A549 (cell line): ENCODE data around the gene IZUMO2. TPM values are rescaled to one million over a fixed set of nuclear protein-coding genes. Genes with fewer than 3 reads are reported as not detected.

Experiments used
- ATAC-seq, 2 experiments: fragments of 200-7000 bp in 1 of 2; fragments of >200 bp in 1 of 2; cut with Nextera tagmentation in 1 of 2; cut with Tn5 transposase in 1 of 2; 3 replicates each; pipeline versions ENCODE4 v1.8.0 to v1.9.1; 2018 to 2020; ENCODE audit warnings: mild to moderate bottlenecking in 1 of 2, moderate library complexity in 1 of 2
- CTCF ChIA-PET: fragments of 300-600 bp; sonication (Branson Sonifier 250); formaldehyde crosslinking; extraction: SDS; loops from one replicate; lab custom pipeline; 2021; ENCODE audit warnings: antibody characterized with exemption, inconsistent platforms; lab: Yijun Ruan, JAX
- POLR2A ChIA-PET: fragments of 350-600 bp; formaldehyde crosslinking; extraction: SDS; loops from one replicate; lab custom pipeline; 2021; ENCODE audit warnings: antibody characterized with exemption, inconsistent platforms; lab: Yijun Ruan, JAX
- DNase-seq, 2 experiments: peaks; one replicate each; pipeline versions ENCODE4 v3.0.0 to v3.0.0-alpha.2; 2011 to 2016; ENCODE audit warnings: low read depth in 1 of 2, low spot score in 1 of 2
- FAIRE-seq: peaks from 2 replicates; lab custom pipeline; 2011; peaks lifted over from hg19 to GRCh38; lab: Jason Lieb, UNC
- H3K27ac ChIP-seq, 2 experiments: fragments of >200 bp; sonication (Bioruptor Twin); formaldehyde crosslinking; 3 replicates each; pipeline ENCODE4 v1.5.1; 2016 to 2017
- H3K4me1 ChIP-seq: fragments of >200 bp; sonication (Bioruptor Twin); formaldehyde crosslinking; 3 replicates; pipeline ENCODE4 v1.6.1; 2016
- H3K4me2 ChIP-seq: fragments of >200 bp; sonication (Bioruptor Twin); formaldehyde crosslinking; 3 replicates; pipeline ENCODE4 v1.6.1; 2016
- H3K4me3 ChIP-seq: fragments of >200 bp; sonication (Bioruptor Twin); formaldehyde crosslinking; 3 replicates; pipeline ENCODE4 v1.5.1; 2016
- H3K9me3 ChIP-seq: fragments of >200 bp; sonication (Bioruptor Twin); formaldehyde crosslinking; 3 replicates; pipeline ENCODE4 v1.6.1; 2016
- E2F6 ChIP-seq: IDR thresholded peaks from 2 replicates; pipeline ENCODE4 v1.6.1; 2012; ENCODE audit warnings: low read depth, borderline replicate concordance
- HDAC2 ChIP-seq: fragments of 200-600 bp; sonication (generic); IDR thresholded peaks from 2 replicates; pipeline ENCODE4 v1.6.1; 2016
- HOXA7 ChIP-seq: fragments of 250-450 bp; sonication (Bioruptor Pico); IDR thresholded peaks from 2 replicates; pipeline ENCODE4 v1.5.0; 2020; ENCODE audit warnings: mild to moderate bottlenecking, moderate library complexity
- POLR2AphosphoS2 ChIP-seq: conservative IDR thresholded peaks from 2 replicates; pipeline ENCODE4 v1.6.1; 2012; ENCODE audit warnings: low read length, improper control_type of control experiment, inconsistent platforms
- whole genome bisulfite sequencing: methylation state at CpG from one replicate; pipeline ENCODE4 v1.1.6; 2017; ENCODE audit errors: missing lambda C conversion rate; 5-methylcytosine and 5-hydroxymethylcytosine counted together
- polyA plus RNA-seq, 4 experiments: library from polyadenylated mRNA; depleted of rRNA in 3 of 4; stranded (reverse); fragments of >200 nt; fragmentation: RNase III in 1 of 4; extraction: RNeasy Plus Mini Kit Qiagen cat#74134 plus additional on column Dnase treatment in 1 of 4; gene quantifications; 2 replicates in 3 of 4; 3 replicates in 1 of 4; pipeline ENCODE4 v1.2.3, GENCODE V29; 2011 to 2017
- TF ChIP-seq, protein P1 (sequence below): fragments of 250-450 bp; sonication (Bioruptor Pico); IDR thresholded peaks from 2 replicates; pipeline ENCODE4 v1.5.0; 2021; ENCODE audit warnings: mild to moderate bottlenecking, moderate library complexity, borderline replicate concordance
- TF ChIP-seq, protein P2 (sequence below): fragments of 250-450 bp; sonication (Bioruptor Pico); IDR thresholded peaks from 2 replicates; pipeline ENCODE4 v1.5.0; 2020; ENCODE audit warnings: low read depth, mild to moderate bottlenecking, moderate library complexity
- TF ChIP-seq, protein P3 (sequence below): fragments of 200-600 bp; sonication (generic); IDR thresholded peaks from 2 replicates; pipeline ENCODE4 v1.6.1; 2016; ENCODE audit warnings: antibody characterized with exemption, mild to moderate bottlenecking, moderate library complexity

IZUMO2 gene
- polyA plus RNA-seq, 2 of the 4 experiments (the other 2 are of a cell fraction): not detected

DNA sequence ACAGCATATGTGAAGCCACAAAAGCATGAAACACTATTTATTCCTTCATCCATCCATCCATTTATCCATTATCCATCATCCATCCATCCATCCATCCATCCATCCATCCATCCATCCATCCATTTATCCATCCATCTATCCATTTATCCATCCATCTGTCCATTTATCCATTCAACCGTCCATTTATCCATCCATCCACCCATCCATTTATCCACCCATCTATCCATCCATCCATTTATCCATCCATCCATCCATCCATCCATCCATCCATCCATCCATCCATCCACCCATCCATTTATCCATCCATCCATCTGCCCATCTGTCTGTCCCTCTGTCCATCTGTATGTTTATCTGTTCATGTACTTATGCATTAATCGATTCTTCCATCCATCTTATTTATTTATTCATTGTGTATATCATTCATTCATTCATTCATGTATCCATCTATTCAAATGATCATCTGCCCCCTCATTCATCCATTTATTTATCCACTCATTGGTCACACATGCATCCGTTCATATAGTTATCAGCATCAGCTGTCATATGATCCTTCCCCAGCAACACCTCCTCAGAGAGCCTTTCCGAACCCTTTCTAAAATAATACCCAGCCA lies 33.3 kb upstream of the IZUMO2 start (continued):
- TF ChIP-seq, protein P1, sequence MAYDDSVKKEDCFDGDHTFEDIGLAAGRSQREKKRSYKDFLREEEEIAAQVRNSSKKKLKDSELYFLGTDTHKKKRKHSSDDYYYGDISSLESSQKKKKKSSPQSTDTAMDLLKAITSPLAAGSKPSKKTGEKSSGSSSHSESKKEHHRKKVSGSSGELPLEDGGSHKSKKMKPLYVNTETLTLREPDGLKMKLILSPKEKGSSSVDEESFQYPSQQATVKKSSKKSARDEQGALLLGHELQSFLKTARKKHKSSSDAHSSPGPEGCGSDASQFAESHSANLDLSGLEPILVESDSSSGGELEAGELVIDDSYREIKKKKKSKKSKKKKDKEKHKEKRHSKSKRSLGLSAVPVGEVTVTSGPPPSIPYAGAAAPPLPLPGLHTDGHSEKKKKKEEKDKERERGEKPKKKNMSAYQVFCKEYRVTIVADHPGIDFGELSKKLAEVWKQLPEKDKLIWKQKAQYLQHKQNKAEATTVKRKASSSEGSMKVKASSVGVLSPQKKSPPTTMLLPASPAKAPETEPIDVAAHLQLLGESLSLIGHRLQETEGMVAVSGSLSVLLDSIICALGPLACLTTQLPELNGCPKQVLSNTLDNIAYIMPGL (CRISPR knock-in tag): no peak
- TF ChIP-seq, all 56 proteins: peak for 0

- no peaks in the 10 kb centered on the region for H3K4me1 ChIP-seq
- DNase-seq (no peak), FAIRE-seq (no peak), ATAC-seq (0 out of 6 replicates have a peak, but pooled peaks of 1 of the 2 experiments have one; percentile 30)
- H3K4me2 ChIP-seq: no peak overlapping the region
- no peak overlapping the region for H3K4me3 ChIP-seq
- ChIA-PET POLR2A (no interaction called here), CTCF (interaction anchor here (0.6 to 1.7 kb wide), 3 partner anchors 9 to 134 kb away, joined by 3 to 10 read pairs (median 3); partner anchors contain the start of gene KCNC3)
- TF ChIP-seq, protein P2, sequence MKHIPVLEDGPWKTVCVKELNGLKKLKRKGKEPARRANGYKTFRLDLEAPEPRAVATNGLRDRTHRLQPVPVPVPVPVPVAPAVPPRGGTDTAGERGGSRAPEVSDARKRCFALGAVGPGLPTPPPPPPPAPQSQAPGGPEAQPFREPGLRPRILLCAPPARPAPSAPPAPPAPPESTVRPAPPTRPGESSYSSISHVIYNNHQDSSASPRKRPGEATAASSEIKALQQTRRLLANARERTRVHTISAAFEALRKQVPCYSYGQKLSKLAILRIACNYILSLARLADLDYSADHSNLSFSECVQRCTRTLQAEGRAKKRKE (CRISPR knock-in tag): no peak
- 44% methylated on average over 5 of the region's 5 CpGs for WGBS
- no peaks in the 10 kb centered on the region for H3K9me3 ChIP-seq
- H3K27ac ChIP-seq: no peak overlapping the region
These were observed 32.1 kb upstream of the IZUMO2 start for GRCh38 chr19:50195224-50195623.

DNA sequence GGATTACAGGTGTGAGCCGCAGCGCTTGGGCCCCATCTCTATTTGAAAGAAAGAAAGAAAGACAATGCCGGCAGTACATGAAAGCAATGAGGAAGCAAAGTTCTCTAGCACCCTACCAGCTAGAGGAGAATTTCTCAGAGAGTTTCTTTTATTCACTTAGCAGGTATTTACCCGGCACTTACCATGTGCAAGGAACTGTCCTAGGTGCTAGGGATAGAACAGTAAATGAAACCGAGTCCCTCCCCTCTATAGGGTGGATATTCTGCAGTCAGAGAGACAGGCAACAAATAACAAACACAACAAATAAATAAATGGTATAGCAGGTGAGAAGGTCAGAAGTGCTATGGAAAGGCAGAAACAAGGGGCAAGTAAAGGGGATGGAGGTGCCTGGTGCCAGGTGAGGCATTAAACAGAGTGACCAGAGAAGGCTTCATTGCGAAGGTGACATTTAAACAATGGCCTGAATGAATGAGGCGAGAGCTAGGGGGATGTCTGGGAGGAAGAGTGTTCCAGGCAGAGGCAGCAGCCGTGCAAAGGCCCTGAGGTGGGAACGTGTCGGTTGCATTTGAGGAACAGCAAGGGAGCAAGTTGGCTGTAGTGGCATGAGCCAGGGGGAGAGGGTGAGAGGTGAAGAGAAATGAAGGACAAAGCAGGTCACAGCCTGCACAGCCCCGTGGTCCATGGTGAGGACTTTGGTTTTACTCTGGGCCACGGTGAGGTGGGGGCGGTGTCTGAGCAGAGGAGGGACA lies 29.6 kb upstream of the IZUMO2 start:
- CTCF ChIA-PET: interaction anchor here (1.2 to 2.0 kb wide), 4 partner anchors 9 to 112 kb away, joined by 3 to 5 read pairs (median 4); no protein-coding TSS in a partner anchor
- H3K27ac ChIP-seq: no peak overlapping the region
- DNase-seq: no peak
- H3K4me2 ChIP-seq: no peak overlapping the region
- WGBS: 60% methylated on average over 13 of the region's 13 CpGs
- no peak overlapping the region for H3K4me3 ChIP-seq
- TF ChIP-seq E2F6 (no peak), HOXA7 (CRISPR knock-in tag) (no peak), POLR2AphosphoS2 (no peak)
- TF ChIP-seq, protein P3, sequence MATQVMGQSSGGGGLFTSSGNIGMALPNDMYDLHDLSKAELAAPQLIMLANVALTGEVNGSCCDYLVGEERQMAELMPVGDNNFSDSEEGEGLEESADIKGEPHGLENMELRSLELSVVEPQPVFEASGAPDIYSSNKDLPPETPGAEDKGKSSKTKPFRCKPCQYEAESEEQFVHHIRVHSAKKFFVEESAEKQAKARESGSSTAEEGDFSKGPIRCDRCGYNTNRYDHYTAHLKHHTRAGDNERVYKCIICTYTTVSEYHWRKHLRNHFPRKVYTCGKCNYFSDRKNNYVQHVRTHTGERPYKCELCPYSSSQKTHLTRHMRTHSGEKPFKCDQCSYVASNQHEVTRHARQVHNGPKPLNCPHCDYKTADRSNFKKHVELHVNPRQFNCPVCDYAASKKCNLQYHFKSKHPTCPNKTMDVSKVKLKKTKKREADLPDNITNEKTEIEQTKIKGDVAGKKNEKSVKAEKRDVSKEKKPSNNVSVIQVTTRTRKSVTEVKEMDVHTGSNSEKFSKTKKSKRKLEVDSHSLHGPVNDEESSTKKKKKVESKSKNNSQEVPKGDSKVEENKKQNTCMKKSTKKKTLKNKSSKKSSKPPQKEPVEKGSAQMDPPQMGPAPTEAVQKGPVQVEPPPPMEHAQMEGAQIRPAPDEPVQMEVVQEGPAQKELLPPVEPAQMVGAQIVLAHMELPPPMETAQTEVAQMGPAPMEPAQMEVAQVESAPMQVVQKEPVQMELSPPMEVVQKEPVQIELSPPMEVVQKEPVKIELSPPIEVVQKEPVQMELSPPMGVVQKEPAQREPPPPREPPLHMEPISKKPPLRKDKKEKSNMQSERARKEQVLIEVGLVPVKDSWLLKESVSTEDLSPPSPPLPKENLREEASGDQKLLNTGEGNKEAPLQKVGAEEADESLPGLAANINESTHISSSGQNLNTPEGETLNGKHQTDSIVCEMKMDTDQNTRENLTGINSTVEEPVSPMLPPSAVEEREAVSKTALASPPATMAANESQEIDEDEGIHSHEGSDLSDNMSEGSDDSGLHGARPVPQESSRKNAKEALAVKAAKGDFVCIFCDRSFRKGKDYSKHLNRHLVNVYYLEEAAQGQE: peak; percentile 61; the same call in 1 of the 2 replicates
- FAIRE-seq: no peak
- no peaks in the 10 kb centered on the region for H3K4me1 ChIP-seq
- peak; percentile 16 to 22; a peak in 2 of 6 replicates for ATAC-seq
- no peaks in the 10 kb centered on the region for H3K9me3 ChIP-seq
- POLR2A ChIA-PET: interaction anchor here (0.6 to 1.2 kb wide), 2 partner anchors 133 to 136 kb away, joined by 3 to 10 read pairs; partner anchors contain the start of gene KCNC3

DNA sequence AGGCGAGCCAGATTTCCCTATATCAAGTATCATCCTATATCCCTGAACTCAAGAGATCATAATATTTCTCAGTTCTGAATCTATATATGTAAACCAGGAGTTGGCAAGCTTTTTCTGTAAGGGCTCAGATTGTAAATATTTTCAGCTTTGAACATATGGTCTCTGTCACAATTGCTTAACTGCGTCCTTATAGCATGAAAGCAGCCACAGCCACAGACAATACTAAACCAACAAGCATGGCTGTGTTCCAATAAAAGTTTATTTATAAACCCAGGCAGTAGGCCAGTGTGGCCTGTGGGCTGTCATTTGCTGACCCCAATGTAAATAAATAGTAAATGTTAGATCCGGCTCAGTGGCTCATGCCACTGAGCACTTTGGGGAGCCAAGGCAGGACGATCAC lies 28.1 kb upstream of the IZUMO2 start:
- DNase-seq: no peak
- 20% methylated on average over 4 of the region's 4 CpGs for WGBS
- FAIRE-seq: no peak
- no peak for TF ChIP-seq E2F6
- no peak for TF ChIP-seq HDAC2
- TF ChIP-seq HOXA7 (CRISPR knock-in tag): no peak
- TF ChIP-seq, all 56 proteins: peak for 0
- POLR2A ChIA-PET: no interaction called here
- H3K27ac ChIP-seq: no peak overlapping the region
- H3K4me1 ChIP-seq: no peaks in the 10 kb centered on the region
- H3K4me3 ChIP-seq: no peak overlapping the region
- no peak for ATAC-seq
- H3K4me2 ChIP-seq: no peak overlapping the region
- CTCF ChIA-PET: interaction anchor here (1.0 to 2.0 kb wide), 4 partner anchors 10 to 44 kb away, joined by 3 to 5 read pairs (median 4); no protein-coding TSS in a partner anchor
- H3K9me3 ChIP-seq: peaks cover 2% of the 10 kb centered on the region; the same call in 1 of the 3 replicates
